SK-N-SH (cell line): ENCODE data around the gene ARHGAP15. TPM values are rescaled to one million over a fixed set of nuclear protein-coding genes. Genes with fewer than 3 reads are reported as not detected.

Experiments used
- CTCF ChIA-PET: fragments of 300-600, 350-600 bp; formaldehyde crosslinking; extraction: SDS; loops from one replicate; lab custom pipeline; 2021; lab: Yijun Ruan, JAX
- POLR2A ChIA-PET: fragments of 350-600 bp; sonication (Branson Sonifier 250); formaldehyde crosslinking; extraction: SDS; loops from one replicate; lab custom pipeline; 2020; ENCODE audit warnings: antibody characterized with exemption, inconsistent platforms; lab: Yijun Ruan, JAX
- DNase-seq: peaks from one replicate; pipeline ENCODE4 v3.0.0; 2012
- H2AFZ ChIP-seq: fragments of 200-600 bp; sonication (generic); 2 replicates; pipeline ENCODE4 v1.8.1; 2016; ENCODE audit warnings: antibody characterized with exemption, mild to moderate bottlenecking, low read depth
- H3F3A ChIP-seq: fragments of 200-600 bp; sonication (generic); replicated peaks from 2 replicates; pipeline ENCODE3; 2016; ENCODE audit warnings: antibody characterized with exemption, mild to moderate bottlenecking; ENCODE audit not compliant: insufficient read depth
- H3K27ac ChIP-seq, 2 experiments: fragments of 200-500 bp in 1 of 2; fragments of 200-600 bp in 1 of 2; sonication (Bioruptor generic) in 1 of 2; sonication (generic), shearing (Covaris generic) in 1 of 2; 2 replicates each; pipeline versions ENCODE4 v1.5.1 to v1.6.1; 2014 to 2016; ENCODE audit warnings: low read depth in 2 of 2, inconsistent platforms in 1 of 2, low read length in 1 of 2, mild to moderate bottlenecking in 1 of 2, mixed read lengths in 1 of 2
- H3K27me3 ChIP-seq: fragments of 200-600 bp; sonication (generic), shearing (Covaris generic); 2 replicates; pipeline ENCODE4 v1.6.1; 2016; ENCODE audit warnings: mixed run types; ENCODE audit not compliant: insufficient read depth
- H3K36me3 ChIP-seq, 2 experiments: fragments of 200-500 bp in 1 of 2; fragments of 200-600 bp in 1 of 2; sonication (Bioruptor generic) in 1 of 2; sonication (generic) in 1 of 2; replicated peaks in 1 of 2; 2 replicates each; pipeline versions ENCODE3 to v1.5.1; 2014 to 2016; ENCODE audit warnings: low read length in 1 of 2, mild to moderate bottlenecking in 1 of 2; ENCODE audit not compliant: insufficient read depth in 2 of 2, control insufficient read depth in 1 of 2
- H3K4me1 ChIP-seq, 2 experiments: fragments of 200-500 bp in 1 of 2; fragments of 200-600 bp in 1 of 2; sonication (Bioruptor generic) in 1 of 2; sonication (generic), shearing (Covaris generic) in 1 of 2; 2 replicates each; pipeline versions ENCODE4 v1.5.1 to v1.6.1; 2014 to 2016; ENCODE audit warnings: low read depth in 1 of 2, low read length in 1 of 2, mixed run types in 1 of 2; ENCODE audit not compliant: insufficient read depth in 2 of 2, control insufficient read depth in 1 of 2
- H3K4me2 ChIP-seq: fragments of 200-600 bp; sonication (generic), shearing (Covaris generic); 2 replicates; pipeline ENCODE4 v1.6.1; 2017; ENCODE audit warnings: mixed run types
- H3K4me3 ChIP-seq, 2 experiments: fragments of 200-500 bp in 1 of 2; fragments of 200-600 bp in 1 of 2; sonication (Bioruptor generic) in 1 of 2; sonication (generic), shearing (Covaris generic) in 1 of 2; 2 replicates each; pipeline versions ENCODE4 v1.5.1 to v1.8.1; 2014 to 2016; ENCODE audit warnings: low read depth in 2 of 2, inconsistent platforms in 1 of 2, low read length in 1 of 2, mild to moderate bottlenecking in 1 of 2, mixed read lengths in 1 of 2, moderate library complexity in 1 of 2
- H3K79me2 ChIP-seq: fragments of 200-600 bp; sonication (generic); 2 replicates; pipeline ENCODE4 v1.8.1; 2017; ENCODE audit warnings: mild to moderate bottlenecking; ENCODE audit not compliant: insufficient read depth
- H3K9ac ChIP-seq: fragments of 200-600 bp; sonication (generic); 2 replicates; pipeline ENCODE4 v1.6.1; 2017; ENCODE audit warnings: mixed run types
- H3K9me2 ChIP-seq: fragments of 200-600 bp; sonication (generic); 2 replicates; pipeline ENCODE4 v1.6.1; 2017; ENCODE audit warnings: mixed run types
- H3K9me3 ChIP-seq: fragments of 200-600 bp; sonication (generic); 2 replicates; pipeline ENCODE4 v1.6.1; 2017; ENCODE audit warnings: mixed run types, mild to moderate bottlenecking, moderate library complexity
- H4K20me1 ChIP-seq: fragments of 200-600 bp; sonication (generic); 2 replicates; pipeline ENCODE4 v1.6.1; 2017; ENCODE audit warnings: mild to moderate bottlenecking, mixed run types; ENCODE audit not compliant: insufficient read depth
- ELF1 ChIP-seq: IDR thresholded peaks from 2 replicates; pipeline ENCODE4 v1.4.0; 2012
- EZH2phosphoT487 ChIP-seq: fragments of 200-600 bp; sonication (generic); IDR thresholded peaks from 2 replicates; pipeline ENCODE4 v1.6.1; 2017; ENCODE audit warnings: low read depth, mixed run types, mild to moderate bottlenecking, antibody characterized with exemption, moderate library complexity, borderline replicate concordance
- GATA2 ChIP-seq: sonication (generic); formaldehyde crosslinking; IDR thresholded peaks from 2 replicates; pipeline ENCODE4 v1.5.0; 2020; ENCODE audit warnings: mild to moderate bottlenecking, missing genetic modification reagents
- POLR2AphosphoS5 ChIP-seq: IDR thresholded peaks from 2 replicates; pipeline ENCODE4 v1.6.1; 2012; ENCODE audit warnings: low read depth, low read length
- SIN3A ChIP-seq: IDR thresholded peaks from 2 replicates; pipeline ENCODE4 v1.6.1; 2012; ENCODE audit warnings: low read depth, mild to moderate bottlenecking, low read length, moderate library complexity, borderline replicate concordance
- TCF12 ChIP-seq: IDR thresholded peaks from 2 replicates; pipeline ENCODE4 v1.4.0; 2012
- YY1 ChIP-seq: IDR thresholded peaks from 2 replicates; pipeline ENCODE4 v1.4.0; 2012; ENCODE audit warnings: low read depth, mild to moderate bottlenecking
- WGBS: methylation state at CpG from one replicate; pipeline ENCODE4 v1.1.6; 2017; ENCODE audit warnings: low lambda C conversion rate; 5-methylcytosine and 5-hydroxymethylcytosine counted together
- polyA plus RNA-seq, 3 experiments: library from polyadenylated mRNA; depleted of rRNA; stranded (reverse); fragments of >200 nt; gene quantifications; 2 replicates each; pipeline ENCODE4 v1.2.3, GENCODE V29; 2012
- TF ChIP-seq, protein P1 (sequence below): fragments of 200-600 bp; sonication (generic); IDR thresholded peaks from 2 replicates; pipeline ENCODE4 v1.6.1; 2017; ENCODE audit warnings: antibody characterized with exemption, mild to moderate bottlenecking, moderate library complexity
- TF ChIP-seq, protein P2 (sequence below): IDR thresholded peaks from 2 replicates; pipeline ENCODE4 v1.4.0; 2012; ENCODE audit warnings: low read depth
- TF ChIP-seq, protein P3 (sequence below): IDR thresholded peaks from 2 replicates; pipeline ENCODE4 v1.4.0; 2012; ENCODE audit warnings: low read depth, borderline replicate concordance
- TF ChIP-seq, protein P4 (sequence below): IDR thresholded peaks from 2 replicates; pipeline ENCODE4; 2012
- TF ChIP-seq, protein P5 (sequence below): fragments of 150-350 bp; IDR thresholded peaks from 2 replicates; pipeline ENCODE4 v1.6.1; 2016; ENCODE audit warnings: mild to moderate bottlenecking, low read depth, low read length
- TF ChIP-seq, protein P6 (sequence below): IDR thresholded peaks from 2 replicates; pipeline ENCODE4 v1.6.1; 2012; ENCODE audit warnings: mild to moderate bottlenecking, low read depth, low read length, moderate library complexity

ARHGAP15 gene
- polyA plus RNA-seq, 1 of the 3 experiments (the other 2 are of a cell fraction), result not detected

GRCh38 chr2:143522699-143523098, 393.5 kb downstream of the ARHGAP15 start:
- POLR2A ChIA-PET, result no interaction called here
- Histone ChIP-seq H3K79me2 (no peaks in the 10 kb centered on the region), H3K4me3 (no peak overlapping the region), H3K27ac (no peak overlapping the region), H3K4me2 (no peak overlapping the region), H4K20me1 (no peaks in the 10 kb centered on the region), H3K9me2 (no peaks in the 10 kb centered on the region), H2AFZ (no peak overlapping the region), H3K4me1 (peaks cover 7 to 19% of the 10 kb centered on the region in 2 experiments; a peak in 3 of 4 replicates), H3F3A (no peaks in the 10 kb centered on the region), H3K27me3 (no peaks in the 10 kb centered on the region), H3K9me3 (no peaks in the 10 kb centered on the region), H3K36me3 (no peaks in the 10 kb centered on the region), H3K9ac (no peak overlapping the region)
- DNase-seq, result no peak
- TF ChIP-seq ELF1 (no peak), EZH2phosphoT487 (no peak), YY1 (no peak), SIN3A (no peak), GATA2 (CRISPR knock-in tag) (no peak), POLR2AphosphoS5 (no peak), TCF12 (no peak)
- TF ChIP-seq, protein P1, sequence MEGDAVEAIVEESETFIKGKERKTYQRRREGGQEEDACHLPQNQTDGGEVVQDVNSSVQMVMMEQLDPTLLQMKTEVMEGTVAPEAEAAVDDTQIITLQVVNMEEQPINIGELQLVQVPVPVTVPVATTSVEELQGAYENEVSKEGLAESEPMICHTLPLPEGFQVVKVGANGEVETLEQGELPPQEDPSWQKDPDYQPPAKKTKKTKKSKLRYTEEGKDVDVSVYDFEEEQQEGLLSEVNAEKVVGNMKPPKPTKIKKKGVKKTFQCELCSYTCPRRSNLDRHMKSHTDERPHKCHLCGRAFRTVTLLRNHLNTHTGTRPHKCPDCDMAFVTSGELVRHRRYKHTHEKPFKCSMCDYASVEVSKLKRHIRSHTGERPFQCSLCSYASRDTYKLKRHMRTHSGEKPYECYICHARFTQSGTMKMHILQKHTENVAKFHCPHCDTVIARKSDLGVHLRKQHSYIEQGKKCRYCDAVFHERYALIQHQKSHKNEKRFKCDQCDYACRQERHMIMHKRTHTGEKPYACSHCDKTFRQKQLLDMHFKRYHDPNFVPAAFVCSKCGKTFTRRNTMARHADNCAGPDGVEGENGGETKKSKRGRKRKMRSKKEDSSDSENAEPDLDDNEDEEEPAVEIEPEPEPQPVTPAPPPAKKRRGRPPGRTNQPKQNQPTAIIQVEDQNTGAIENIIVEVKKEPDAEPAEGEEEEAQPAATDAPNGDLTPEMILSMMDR, result no peak
- TF ChIP-seq, protein P2, sequence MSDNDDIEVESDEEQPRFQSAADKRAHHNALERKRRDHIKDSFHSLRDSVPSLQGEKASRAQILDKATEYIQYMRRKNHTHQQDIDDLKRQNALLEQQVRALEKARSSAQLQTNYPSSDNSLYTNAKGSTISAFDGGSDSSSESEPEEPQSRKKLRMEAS, result no peak
- TF ChIP-seq, protein P3, sequence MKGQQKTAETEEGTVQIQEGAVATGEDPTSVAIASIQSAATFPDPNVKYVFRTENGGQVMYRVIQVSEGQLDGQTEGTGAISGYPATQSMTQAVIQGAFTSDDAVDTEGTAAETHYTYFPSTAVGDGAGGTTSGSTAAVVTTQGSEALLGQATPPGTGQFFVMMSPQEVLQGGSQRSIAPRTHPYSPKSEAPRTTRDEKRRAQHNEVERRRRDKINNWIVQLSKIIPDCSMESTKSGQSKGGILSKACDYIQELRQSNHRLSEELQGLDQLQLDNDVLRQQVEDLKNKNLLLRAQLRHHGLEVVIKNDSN, result no peak
- TF ChIP-seq, protein P4, sequence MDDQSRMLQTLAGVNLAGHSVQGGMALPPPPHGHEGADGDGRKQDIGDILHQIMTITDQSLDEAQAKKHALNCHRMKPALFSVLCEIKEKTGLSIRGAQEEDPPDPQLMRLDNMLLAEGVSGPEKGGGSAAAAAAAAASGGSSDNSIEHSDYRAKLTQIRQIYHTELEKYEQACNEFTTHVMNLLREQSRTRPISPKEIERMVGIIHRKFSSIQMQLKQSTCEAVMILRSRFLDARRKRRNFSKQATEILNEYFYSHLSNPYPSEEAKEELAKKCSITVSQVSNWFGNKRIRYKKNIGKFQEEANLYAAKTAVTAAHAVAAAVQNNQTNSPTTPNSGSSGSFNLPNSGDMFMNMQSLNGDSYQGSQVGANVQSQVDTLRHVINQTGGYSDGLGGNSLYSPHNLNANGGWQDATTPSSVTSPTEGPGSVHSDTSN, result no peak
- TF ChIP-seq, protein P5, sequence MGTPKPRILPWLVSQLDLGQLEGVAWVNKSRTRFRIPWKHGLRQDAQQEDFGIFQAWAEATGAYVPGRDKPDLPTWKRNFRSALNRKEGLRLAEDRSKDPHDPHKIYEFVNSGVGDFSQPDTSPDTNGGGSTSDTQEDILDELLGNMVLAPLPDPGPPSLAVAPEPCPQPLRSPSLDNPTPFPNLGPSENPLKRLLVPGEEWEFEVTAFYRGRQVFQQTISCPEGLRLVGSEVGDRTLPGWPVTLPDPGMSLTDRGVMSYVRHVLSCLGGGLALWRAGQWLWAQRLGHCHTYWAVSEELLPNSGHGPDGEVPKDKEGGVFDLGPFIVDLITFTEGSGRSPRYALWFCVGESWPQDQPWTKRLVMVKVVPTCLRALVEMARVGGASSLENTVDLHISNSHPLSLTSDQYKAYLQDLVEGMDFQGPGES, result no peak
- TF ChIP-seq, protein P6, sequence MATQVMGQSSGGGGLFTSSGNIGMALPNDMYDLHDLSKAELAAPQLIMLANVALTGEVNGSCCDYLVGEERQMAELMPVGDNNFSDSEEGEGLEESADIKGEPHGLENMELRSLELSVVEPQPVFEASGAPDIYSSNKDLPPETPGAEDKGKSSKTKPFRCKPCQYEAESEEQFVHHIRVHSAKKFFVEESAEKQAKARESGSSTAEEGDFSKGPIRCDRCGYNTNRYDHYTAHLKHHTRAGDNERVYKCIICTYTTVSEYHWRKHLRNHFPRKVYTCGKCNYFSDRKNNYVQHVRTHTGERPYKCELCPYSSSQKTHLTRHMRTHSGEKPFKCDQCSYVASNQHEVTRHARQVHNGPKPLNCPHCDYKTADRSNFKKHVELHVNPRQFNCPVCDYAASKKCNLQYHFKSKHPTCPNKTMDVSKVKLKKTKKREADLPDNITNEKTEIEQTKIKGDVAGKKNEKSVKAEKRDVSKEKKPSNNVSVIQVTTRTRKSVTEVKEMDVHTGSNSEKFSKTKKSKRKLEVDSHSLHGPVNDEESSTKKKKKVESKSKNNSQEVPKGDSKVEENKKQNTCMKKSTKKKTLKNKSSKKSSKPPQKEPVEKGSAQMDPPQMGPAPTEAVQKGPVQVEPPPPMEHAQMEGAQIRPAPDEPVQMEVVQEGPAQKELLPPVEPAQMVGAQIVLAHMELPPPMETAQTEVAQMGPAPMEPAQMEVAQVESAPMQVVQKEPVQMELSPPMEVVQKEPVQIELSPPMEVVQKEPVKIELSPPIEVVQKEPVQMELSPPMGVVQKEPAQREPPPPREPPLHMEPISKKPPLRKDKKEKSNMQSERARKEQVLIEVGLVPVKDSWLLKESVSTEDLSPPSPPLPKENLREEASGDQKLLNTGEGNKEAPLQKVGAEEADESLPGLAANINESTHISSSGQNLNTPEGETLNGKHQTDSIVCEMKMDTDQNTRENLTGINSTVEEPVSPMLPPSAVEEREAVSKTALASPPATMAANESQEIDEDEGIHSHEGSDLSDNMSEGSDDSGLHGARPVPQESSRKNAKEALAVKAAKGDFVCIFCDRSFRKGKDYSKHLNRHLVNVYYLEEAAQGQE, result no peak
- CTCF ChIA-PET, result no interaction called here
- WGBS, result 86% methylated on average over 2 of the region's 2 CpGs
